Middle frontal gyrus (tissue), 1 donor: ENCODE measurements around the gene NET1.
A peak's percentile ranks its signal among the peaks of the same experiment; 100 is the strongest.

Experiments used
- DNase-seq: peaks from one replicate; pipeline ENCODE4 v3.0.0-alpha.2; 2015; ENCODE audit warnings: low spot score; ENCODE audit errors: extremely low spot score

The NET1 gene

DNA sequence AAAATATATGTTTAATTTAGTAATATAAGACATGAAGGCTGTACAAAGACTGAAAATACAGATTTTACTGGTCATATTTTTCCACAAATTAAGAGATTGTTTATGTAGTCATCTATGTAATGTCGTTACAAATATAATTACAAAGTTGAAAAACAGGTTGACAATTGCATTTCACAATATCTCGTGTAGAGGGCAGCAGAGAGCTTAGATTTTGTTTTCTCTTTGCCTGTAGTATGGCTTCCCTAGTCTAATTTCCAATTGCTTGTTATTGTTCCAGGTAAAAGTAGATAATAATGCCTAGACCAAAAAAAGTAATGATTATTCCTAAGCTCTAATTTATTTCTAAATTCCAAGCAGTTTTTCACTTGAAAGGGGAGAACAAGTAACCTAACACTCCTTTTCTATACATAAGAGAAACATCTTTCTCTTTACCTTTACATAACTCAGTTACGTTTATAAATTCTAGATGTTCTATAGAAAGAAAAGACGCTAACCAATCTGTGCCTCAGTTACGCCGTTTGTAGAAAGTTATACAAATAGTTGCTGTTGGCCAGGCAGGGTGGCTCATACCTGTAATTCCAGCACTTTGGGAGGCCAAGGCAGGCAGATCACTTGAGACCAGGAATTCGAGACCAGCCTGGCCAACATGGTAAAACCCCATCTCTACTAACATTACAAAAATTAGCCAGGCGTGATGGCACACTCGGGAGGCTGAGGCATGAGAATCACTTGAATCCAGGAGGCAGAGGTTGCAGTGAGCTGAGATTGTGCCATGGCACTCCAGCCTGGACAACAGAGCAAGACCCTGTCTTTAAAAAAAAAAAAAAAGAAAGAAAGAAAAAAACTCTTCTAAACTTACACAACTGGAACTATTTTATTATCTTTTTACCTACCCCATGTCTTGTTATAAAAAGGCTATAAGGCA, 30.0 kb downstream of the NET1 start:
- DNase-seq, result peak; percentile 32

DNA sequence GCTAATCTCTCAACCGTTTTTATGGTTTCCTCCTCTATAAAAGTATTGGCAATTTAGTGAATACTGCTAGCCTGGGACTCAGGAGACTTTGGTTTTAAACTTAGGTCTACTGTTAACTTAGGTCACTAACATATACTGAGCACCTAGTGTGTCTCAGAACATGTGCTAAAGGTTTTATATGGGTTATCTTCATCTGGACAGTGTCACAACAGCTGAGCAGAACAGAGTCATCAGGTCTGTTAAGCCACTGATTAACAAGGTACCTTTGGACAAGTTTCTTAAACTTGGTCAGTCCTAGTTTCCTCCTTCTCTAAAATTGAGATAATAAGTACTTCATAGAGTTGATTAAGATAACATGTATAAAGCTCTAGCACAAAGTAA, 30.6 kb downstream of the NET1 start:
- DNase-seq, result no peak

DNA sequence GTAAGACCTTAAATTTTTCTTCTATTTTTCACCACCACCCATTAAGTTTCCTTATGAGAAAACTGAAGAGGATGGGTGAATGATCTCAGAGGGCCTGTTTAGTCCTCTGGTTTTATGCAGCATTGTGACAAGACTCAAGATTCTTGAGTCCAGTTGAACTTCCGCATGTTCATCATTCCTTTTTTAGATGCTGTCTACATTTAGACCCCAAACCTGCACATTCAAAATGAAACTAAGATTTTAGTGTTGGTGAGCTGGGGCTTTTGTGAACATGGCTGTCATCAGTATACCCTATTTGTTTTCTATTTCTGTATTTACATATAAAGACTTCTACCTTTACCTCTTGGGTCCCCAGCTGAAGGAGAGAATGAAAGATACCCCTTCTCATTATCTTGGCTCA, 31.1 kb downstream of the NET1 start:
- DNase-seq, result no peak

DNA sequence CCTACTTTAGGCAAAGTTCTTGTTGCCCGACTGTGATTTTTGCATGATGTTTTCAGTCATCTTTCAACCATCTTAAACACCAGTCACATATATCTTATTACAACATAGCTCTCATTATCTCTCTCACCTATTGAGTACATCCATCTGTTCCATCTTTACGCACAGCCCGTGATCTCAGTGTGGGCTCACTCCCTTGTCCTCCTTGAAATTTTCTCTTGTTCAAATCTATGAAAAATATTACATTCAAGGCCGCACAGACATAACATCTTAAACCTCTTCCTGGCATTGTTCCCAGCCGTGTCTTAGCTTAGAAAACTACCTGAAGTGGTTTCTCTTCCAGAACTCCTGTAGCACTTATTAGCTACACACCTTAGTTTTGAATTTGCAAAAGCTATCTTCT, 32.6 kb downstream of the NET1 start:
- no peak for DNase-seq

DNA sequence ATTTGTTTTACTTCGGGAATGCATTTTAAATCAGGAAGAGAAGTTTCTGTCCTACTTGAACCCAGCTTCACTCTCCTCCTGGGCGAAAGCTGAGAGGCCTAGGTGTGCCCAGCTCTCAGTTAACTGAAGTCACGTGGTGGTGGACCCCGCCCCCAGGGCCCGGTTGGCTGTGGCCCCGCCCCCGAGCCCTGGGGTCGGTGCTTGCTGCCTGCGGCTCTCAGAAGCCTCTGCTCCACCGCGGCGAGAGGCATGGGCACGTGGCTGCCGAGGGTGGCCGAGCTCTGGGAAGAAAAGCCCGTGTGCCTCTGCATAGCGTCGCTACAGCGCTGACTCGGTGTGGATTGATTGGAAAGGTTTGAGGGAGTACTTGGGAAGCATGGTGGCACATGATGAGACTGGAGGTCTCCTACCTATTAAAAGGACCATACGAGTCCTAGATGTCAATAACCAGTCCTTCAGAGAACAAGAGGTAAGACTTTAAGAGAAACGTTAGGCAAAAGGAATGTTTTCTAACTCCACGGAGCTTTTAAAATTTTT, 34.1 kb downstream of the NET1 start:
- DNase-seq, result no peak

DNA sequence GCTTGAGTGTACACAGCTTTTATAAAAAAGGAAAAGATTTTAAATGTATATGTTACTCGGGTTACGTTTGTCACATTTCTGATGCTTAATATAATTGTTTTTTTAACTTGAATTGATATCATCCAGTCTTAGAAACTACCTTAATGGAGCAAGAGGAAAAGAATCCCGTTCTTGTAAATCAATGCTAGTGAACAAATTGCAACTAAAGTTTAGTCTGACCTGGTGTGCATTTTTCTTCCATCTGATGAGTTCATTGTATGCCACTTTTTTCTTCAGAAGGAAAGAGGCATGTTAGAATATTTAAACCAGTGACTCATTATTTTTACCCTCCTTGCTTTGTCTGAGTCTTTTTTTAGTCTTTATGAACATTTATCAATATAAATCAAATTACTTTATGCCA, 34.7 kb downstream of the NET1 start:
- DNase-seq, result no peak

DNA sequence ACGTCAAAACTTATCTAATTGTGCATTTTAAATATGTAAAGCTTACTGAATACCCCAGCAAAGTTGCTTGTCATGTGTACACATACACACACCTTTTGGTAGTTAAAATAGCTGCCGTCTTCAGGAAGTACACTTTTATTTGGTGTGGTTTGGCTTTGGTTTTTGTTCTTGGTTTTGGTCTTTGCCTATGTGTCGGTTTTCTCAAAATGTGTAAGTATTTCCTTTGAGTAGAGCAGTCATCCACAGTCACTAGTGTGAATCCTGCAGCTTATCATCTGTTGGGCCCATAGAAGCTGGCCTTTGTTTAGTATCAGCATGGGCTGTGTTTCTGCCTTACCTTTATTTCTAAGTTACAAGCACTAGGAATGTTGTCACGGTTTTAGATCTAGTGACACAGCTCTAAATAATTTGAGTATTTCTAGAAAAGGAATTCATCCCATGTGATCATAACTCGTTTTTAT, 35.3 kb downstream of the NET1 start:
- no peak for DNase-seq

DNA sequence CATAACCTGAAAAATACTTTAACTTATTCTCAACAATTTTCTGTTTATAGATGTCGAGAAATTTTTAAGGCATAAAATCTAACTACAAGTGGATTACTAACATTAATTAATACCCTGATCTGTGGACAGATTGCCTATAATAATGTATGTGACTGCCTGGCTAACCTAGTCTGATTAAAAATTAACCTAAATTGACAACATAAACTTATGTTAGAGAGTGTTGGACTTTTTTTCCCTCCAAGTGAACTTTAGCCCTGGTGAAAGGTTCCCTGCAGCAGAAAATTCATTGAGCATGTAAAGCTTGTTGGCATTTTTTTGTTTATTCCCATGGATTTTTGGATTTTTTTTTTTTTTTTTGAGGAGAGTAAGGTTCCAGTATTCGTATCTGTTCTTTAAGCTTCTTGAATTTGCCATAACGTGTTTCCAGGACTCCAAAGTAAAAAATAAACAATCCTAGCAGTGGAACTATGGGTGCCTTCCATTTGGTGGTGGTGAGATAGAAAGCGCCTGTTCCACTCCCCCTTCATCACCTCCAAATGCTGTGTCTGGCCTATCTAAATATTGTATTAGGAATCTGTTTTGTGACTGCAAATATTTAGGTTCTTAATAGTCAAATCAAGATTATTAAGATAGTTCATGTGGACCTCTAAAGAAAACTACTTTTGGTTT, 36.1 kb downstream of the NET1 start:
- DNase-seq, result no peak

DNA sequence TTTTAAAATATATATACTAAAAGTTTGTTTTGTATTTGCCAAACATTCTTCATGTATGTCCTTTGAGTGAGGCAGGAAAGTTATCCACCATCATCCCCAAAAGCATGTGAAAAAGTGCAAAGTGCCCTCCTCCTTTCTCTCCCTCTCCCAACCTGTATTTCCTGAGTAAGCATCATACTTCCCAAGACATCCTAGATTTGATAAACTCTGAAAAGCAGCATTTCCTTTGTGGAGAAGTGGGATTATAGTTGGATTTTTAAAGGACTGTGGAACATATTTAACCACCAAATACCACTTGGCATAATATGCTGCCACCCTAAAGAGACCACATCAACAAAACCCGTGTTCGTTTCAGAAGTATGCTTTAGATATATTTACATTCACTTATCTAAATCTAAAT, 36.9 kb downstream of the NET1 start:
- no peak for DNase-seq

DNA sequence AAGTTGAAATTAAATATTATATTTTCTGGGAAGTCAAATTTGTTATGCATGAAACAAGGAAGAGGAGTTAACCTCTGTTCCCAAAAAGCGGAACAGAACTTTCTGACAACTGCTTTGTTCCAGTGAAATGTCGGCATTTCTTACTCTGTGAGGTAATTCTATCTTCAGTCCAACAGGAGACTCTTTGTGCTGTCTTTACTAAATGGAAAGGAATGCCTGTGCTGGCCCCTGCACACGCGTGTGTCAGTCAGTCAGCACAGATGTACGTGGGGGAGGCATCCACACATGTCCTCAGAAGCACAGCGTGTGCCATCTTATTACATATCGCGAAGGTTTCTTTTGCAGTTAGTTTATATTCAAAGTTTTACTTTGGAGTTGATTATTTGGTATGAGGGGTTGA, 37.5 kb downstream of the NET1 start:
- no peak for DNase-seq

DNA sequence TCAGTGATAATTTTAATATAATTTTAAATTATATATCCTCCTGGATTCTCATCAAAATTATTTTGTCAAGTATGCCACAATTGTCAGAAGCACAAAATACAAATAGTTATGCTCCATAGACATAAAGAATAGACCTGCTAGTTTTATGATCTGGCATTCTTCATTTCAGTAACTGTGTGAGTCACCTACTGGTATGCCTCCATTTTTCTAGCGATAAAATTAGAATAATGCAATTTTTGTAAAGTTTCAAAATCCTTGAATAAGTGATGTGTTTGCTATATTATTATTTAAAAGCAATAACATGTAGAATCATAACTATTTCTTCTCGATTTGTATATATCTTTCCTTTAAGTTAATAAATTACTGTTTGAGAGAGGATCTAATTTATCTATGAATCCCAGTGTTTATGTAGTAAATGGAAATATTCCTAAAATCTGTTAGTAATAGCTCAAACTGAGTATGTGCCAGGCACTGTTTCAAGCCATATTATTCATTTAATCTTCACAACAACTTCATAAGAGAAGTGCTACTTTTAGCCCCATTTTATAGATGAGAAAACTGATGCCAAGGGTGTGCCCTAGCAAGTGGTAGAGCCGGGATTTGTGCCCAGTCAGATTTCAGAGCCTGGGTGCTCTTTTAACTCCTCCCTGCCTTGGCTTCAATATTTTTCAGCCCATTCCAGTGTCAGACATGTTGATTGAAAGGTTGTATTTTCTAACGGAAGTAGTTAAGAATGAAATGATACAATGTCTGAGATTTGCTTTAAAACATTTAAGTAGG, 38.4 kb downstream of the NET1 start:
- no peak for DNase-seq

DNA sequence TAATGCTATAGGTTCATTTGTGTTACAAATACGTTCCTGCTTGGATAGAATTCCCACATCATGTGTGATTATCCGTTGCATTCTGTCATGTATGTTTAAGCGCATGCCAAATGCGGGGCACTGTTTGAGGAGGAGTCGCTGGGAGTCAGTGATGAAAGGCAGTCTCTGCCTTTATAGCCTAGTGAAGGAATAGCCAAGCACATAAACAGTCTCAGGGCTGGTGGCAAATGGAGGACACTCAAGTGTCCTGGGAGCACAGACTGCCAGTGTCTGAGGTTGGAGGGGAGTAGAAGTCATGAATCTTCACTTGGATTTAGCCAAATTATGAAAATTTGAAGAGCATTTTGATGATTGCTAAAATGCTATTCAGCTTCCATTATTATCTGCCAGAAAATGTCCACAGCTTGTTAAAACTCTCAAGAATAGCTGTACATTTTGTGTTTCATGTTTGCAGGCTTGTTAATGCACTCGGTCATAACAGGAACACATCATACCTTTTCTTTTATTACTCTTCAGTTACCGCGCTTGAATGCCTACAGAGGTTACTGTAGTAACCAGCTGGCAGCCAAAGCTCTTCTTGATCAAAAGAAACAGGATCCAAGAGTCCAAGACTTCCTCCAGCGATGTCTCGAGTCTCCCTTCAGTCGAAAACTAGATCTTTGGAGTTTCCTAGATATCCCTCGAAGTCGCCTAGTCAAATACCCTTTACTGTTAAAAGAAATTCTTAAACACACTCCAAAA, 41.6 kb downstream of the NET1 start:
- no peak for DNase-seq

DNA sequence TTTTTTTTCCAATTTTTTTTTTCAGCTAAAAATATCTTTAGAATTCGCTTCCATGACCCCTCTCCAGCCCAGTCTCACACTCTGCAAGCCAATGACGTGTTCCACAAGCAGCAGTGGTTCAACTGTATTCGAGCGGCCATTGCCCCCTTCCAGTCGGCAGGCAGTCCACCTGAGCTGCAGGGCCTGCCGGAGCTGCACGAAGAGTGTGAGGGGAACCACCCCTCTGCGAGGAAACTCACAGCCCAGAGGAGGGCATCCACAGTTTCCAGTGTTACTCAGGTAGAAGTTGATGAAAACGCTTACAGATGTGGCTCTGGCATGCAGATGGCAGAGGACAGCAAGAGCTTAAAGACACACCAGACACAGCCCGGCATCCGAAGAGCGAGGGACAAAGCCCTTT, 44.2 kb downstream of the NET1 start:
- no peak for DNase-seq

DNA sequence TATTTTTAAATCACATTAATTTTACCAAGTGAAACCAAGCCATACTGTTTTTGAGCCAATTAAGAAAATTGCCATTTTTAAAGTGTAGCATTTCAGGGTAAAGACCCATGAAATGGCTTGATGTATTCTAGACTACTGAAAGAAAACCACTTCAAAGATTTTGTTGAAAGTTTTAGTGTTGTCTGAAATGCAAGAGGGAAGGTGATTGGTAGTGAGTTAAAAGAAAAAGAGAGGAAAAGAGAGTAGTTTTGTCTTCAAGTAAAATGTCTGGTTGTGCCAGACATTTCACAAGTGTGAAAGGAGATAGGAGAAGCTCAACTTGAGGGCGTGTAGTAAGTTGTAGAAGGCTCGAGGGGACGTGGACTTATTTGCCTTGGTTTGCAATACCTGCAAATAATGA, 45.4 kb downstream of the NET1 start:
- no peak for DNase-seq

DNA sequence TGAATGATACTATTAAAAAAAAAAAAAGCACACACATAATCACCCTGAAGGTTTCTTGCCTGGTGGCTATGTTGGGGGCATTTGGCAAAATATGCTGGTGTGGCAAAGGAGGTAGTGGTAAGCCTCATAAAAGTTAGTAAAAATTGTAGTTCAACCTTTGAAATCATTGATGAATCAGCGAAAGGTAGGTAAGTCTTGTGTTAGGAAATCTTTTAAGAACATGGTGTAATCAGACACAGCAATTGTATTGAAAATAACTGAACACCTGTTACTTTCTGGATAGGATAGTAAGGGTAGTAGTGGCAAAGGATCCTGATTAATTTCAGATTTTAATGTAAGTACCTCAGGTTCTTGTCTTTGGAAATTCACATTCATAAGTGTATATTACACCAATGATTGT, 46.1 kb downstream of the NET1 start:
- DNase-seq, result no peak

DNA sequence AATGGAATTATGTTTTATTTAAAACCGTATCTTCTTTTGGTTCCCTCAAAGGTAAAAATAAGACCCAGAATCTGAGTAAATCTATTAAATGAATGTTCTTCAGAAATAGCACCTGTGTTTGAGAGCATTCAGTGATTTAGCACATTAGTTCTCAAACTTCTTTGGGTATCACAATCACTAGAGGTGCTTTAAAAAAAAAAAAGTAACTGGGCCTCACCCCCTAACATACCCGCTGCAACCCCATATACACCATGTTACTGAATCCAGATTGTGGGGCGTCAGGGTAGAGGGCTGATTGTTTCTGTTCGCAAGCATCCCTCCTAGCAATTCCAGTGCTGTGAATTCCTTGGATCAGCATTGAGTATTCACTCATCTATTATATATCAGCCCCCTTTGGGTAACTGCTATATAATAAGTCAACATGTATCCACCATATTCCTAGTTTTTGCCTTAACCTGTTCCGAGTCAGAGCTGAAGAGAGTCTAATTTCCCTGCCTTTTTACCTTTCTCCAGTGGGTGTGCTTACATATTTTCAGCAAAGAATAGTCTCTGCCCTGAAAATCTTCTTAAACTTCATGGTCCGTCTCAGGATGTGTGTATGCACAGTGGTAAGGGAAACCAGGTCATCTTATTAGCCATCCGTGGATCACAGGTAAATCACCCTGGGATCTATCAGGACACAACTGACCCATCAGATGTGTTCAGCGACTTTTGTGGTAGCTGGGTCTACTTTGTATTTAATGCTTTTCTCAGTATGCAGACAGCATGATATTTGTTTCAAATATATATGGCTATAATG, 46.8 kb downstream of the NET1 start:
- DNase-seq, result no peak

DNA sequence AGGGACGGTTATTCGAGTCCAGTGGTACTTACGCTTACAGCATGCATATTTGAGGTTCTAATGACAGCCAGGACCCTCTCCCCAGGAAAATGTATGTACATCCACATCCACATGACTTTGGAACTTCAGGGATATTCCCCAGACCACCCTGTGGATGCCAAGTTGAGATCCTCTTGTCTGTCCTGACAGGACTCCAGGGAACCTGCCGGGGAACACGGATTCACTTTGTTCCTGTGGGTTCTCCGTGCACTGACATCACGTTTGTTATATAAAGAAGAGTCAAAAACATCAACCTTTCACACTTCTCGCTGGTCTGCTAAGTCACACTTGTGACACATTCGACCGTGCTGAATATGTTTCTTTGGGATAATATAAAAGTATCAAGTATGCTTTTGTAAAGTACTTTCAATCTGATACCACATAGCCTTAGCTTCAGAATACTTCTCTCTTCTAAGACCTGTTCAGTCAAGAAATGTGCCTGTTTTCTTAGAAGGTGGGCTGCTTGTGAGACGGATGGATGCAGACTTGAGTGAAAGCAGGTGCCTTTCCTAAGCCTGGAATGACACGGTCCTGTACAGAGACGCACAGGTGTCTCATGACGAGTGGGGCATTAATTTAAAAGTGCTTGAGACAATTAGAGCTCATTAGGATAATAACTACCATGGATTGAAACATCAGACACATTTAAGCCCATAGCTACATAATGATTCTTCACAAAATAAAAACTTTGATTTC, 48.3 kb downstream of the NET1 start:
- no peak for DNase-seq

DNA sequence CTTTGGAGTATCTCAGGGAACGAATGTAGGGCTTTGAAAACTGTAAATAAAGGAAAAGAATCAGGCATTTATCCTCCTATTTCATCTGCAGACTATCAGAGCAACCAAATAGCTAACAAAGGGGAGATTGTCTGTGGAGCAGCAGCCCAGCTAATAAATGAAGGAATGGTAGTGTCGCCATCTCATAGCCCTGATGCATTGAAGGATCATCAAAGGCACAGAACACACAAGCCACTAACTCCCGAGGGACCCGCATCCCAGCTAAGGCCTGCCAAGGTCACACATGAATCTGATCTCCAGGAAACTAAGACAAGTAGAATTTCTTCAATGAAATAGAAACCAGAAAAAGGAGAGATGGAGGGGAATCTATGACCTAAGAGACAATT, 48.8 kb downstream of the NET1 start:
- no peak for DNase-seq
